ENCODE data around the gene CCL3.

DNA sequence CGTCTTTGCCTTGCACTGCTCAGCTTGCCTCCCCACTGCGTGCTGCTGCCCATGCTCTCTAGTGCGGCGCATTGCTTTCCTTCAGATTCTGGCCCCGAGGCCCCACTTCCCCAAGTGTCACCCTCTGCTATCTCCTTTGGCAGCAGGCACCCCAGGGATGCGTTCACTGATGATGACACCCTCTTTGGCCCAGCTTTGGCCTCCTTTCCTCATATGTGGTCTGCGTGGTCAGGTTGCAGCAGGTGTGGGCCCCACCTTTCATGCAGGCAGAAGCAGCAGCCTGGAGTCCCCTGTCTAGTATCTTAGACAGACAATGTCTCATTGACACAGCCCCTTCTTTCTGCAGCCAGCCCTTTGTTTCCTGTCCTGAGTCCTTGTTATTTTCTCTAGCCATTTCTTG, 4.8 kb upstream of the CCL3 start:
- TF ChIP-seq EZH2 (IDR thresholded peaks at IDR 0.05; ENCODE audit: insufficient read depth, poor library complexity, severe bottlenecking) (no peak), EZH2phosphoT487 (IDR thresholded peaks at IDR 0.05; ENCODE audit: insufficient read depth, low read depth) (no peak)
